Activated CD4-positive, alpha-beta T cell treated with anti-CD3 and anti-CD28 coated beads, Interleukin-2, amount 10 ng/mL, durations not matched to agents 24 days and 14 days (primary cell): Measurements from ENCODE around the gene MRPL36. TPM values are rescaled to one million over a fixed set of nuclear protein-coding genes. Genes with fewer than 3 reads are reported as not detected.
"Not testable (repeated sequence)": the region's sequence is repeated elsewhere in the genome, so short reads cannot be mapped to it uniquely, and the experiment has no call there.

Experiments used
- DNase-seq: peaks from one replicate; pipeline ENCODE4 v3.0.0; 2022
- H3K27ac Mint-ChIP-seq: one replicate; pipeline ENCODE4 v1.8.0; 2022; ENCODE audit warnings: mild to moderate bottlenecking, mixed read lengths
- H3K27me3 Mint-ChIP-seq: one replicate; pipeline ENCODE4 v1.8.0; 2022; ENCODE audit warnings: mixed read lengths
- H3K36me3 Mint-ChIP-seq: one replicate; pipeline ENCODE4 v1.8.0; 2022; ENCODE audit warnings: low read depth, mild to moderate bottlenecking, mixed read lengths
- H3K4me1 Mint-ChIP-seq: one replicate; pipeline ENCODE4 v1.8.0; 2021; ENCODE audit warnings: mixed read lengths
- H3K4me3 Mint-ChIP-seq: one replicate; pipeline ENCODE4 v1.8.0; 2022; ENCODE audit warnings: mild to moderate bottlenecking, moderate library complexity, mixed read lengths
- H3K9me3 Mint-ChIP-seq: one replicate; pipeline ENCODE4 v1.8.0; 2021; ENCODE audit warnings: mixed read lengths
- intact Hi-C: fragments of 100-400 bp; cut with micrococcal nuclease; formaldehyde crosslinking; loops from one replicate; pipeline ENCODE4 v1.15.1; 2023
- total RNA-seq: library from RNA; stranded (reverse); gene quantifications from 2 replicates; pipeline ENCODE4 v1.2.3, GENCODE V29; 2022

The MRPL36 gene
- total RNA-seq, 1 donor from 2014 or later = 107 TPM

DNA sequence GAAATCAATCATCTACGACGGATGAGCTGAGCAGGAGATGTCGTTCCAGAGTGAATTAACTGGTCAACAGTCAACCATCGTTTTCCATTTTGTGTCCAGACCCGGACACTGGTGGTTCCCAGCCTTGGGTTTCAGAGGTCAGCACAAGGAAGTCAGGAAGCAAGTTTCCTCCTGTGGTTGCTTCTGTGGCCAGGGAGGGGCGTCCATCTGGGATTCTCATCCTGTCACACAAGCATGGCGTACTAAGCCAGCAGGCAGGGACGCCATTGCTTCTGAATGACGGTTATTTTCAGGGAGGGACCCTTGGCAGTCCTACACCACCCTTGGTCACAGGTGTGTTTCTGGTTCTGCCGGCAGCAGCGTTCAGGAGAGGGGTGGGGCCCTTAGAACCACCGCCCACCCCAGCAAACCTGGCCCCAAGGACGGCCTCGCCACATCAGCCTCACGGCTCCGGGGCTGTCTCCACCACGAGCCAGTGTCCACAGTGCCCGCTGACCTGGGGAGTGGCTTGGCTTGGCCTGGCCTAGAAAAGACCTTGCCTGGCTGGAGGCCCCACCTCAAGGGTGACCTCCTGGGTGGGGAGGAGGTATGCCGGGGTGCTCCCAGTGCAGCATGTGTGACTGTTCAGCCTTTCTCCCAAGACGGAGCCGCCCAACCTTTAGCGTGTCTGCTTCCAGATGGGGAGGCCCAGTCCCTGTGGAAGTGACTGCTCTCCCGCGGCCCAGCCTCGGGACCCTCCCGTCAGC lies 26.8 kb upstream of the MRPL36 start:
- Mint-ChIP-seq H3K27ac (no peak overlapping the region), H3K27me3 (no peaks in the 10 kb centered on the region), H3K36me3 (peaks cover 7% of the 10 kb centered on the region), H3K4me3 (no peak overlapping the region), H3K9me3 (no peaks in the 10 kb centered on the region), H3K4me1 (no peaks in the 10 kb centered on the region)
- DNase-seq = no peak
- intact Hi-C loops = no loop called here

DNA sequence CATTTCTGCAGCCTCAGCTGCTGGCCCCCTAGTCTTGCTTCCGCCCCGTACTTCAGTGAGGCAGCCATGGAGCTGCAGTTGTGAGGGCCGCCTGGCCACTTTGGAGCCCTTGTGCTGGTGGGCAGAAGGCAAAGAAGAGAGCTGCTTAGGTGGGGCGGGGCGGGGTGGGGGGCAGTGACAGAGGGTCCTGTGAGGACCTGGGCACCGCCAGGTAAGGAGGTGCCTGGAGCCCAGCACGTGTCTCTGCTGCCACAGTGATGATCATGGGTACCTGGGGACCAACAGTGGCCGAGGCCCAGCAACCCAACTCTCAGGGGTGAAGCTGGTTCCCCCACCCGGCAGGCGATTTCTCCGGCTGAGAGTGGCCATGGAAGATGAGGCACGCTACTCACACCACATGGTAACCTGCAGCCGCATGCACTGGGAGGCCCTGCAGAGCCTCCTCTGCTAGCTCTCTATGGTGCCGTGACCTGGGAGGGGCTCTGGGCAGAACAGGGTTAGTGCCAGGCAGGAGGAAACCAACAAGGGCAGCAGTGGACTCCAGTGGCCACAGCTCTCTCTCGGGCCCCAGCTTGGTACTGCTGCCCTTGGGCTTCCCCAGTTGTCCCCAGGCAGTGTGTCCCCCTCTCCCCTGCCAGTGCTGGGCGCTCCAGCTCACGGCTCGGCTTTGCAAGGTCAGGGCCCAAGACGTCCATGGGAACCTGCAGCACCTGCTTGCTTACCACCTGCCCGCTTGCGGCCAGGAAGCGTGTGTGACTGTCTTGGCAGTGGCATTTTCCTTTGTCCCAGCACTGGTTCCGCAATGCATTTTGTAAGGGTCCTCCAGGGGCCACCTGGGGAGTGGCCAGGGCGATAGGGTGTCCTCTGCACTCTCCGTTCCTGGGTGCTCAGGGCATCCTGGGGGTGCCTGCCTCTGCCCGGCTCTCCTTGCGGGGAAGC lies 25.5 kb upstream of the MRPL36 start:
- intact Hi-C loops = no loop called here
- Mint-ChIP-seq H3K27ac (no peak overlapping the region), H3K4me1 (no peaks in the 10 kb centered on the region), H3K36me3 (peaks cover 14% of the 10 kb centered on the region), H3K9me3 (no peaks in the 10 kb centered on the region), H3K4me3 (no peak overlapping the region), H3K27me3 (no peaks in the 10 kb centered on the region)
- DNase-seq = no peak

DNA sequence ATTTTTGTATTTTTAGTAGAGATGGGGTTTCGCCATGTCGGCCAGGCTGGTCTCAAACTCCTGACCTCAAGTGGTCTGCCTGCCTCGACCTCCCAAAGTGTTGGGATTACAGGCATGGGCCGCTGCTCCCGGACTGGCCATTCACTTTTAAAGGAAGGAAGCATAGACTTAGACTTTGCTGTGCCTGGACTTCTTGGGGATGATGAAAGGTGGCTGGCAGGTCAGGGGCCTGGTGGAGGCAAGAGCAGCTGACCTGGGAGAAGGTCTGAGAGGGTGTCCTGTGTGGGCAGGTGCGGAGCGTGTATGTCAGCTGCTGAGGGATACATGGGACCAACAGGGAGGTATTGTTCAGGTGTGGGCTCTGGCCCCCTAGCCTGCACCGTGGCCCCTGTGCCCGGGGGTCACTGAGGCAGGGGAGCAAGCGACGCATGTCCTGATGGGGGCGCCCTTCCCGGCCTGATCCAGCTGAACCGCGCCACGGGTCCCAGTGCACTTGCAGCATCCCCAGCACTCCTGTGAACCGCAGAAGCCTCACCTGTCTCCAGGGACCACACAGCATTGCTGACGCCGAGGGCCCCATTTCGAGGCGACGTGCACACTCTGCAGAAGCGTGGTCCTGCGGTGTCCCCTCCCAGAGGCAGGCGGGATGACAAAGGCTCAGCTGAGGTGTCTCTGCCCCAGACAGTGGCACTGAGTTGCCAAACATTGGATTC lies 24.6 kb upstream of the MRPL36 start:
- H3K27me3 Mint-ChIP-seq = no peaks in the 10 kb centered on the region
- H3K4me1 Mint-ChIP-seq = no peaks in the 10 kb centered on the region
- intact Hi-C loops = no loop called here
- no peak overlapping the region for H3K27ac Mint-ChIP-seq
- DNase-seq = no peak
- H3K36me3 Mint-ChIP-seq = peaks cover 20% of the 10 kb centered on the region
- H3K4me3 Mint-ChIP-seq = no peak overlapping the region
- H3K9me3 Mint-ChIP-seq = no peaks in the 10 kb centered on the region

DNA sequence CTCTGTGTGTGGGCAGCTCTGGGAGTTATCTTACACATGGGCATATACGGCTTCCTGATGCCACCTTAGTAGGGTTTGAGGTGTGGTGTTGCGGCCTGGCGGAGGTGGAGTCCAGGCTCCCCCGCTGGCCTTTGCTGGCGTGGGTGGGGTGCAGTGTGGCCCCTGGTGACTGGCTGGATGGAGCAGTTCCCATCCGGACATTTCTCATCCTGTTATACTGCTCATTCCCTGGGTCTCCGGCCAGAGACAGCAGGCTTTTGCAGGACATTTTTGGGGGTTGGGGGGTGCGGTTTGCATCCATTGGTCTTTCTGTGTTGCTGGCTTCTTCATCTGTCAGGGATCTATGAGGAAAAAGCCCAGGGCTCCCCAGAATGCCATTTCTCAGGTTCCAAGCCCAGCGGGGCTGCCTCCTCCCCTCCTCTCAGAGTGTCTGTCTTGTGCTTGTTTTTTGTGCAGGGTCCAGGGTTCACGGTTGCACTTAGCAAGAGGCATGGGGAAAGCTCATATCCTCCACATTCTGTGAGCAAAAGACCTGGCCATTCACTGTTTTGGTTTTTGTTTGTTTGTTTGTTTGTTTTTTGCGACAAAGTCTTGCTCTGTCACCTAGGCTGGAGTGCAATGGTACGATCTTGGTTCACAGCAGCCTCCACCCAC lies 23.9 kb upstream of the MRPL36 start:
- H3K4me1 Mint-ChIP-seq = no peaks in the 10 kb centered on the region
- intact Hi-C loops = no loop called here
- H3K9me3 Mint-ChIP-seq = no peaks in the 10 kb centered on the region
- no peak overlapping the region for H3K4me3 Mint-ChIP-seq
- DNase-seq = no peak
- no peak overlapping the region for H3K27ac Mint-ChIP-seq
- peaks cover 26% of the 10 kb centered on the region for H3K36me3 Mint-ChIP-seq
- H3K27me3 Mint-ChIP-seq = no peaks in the 10 kb centered on the region

- H3K4me3 Mint-ChIP-seq = no peak overlapping the region
- H3K4me1 Mint-ChIP-seq = no peaks in the 10 kb centered on the region
- DNase-seq = no peak
- no peak overlapping the region for H3K27ac Mint-ChIP-seq
- peaks cover 38% of the 10 kb centered on the region for H3K36me3 Mint-ChIP-seq
- H3K9me3 Mint-ChIP-seq = no peaks in the 10 kb centered on the region
- H3K27me3 Mint-ChIP-seq = no peaks in the 10 kb centered on the region
- intact Hi-C loops = no loop called here
Observed at GRCh38 chr5:1821862-1822261, 22.2 kb upstream of the MRPL36 start.

DNA sequence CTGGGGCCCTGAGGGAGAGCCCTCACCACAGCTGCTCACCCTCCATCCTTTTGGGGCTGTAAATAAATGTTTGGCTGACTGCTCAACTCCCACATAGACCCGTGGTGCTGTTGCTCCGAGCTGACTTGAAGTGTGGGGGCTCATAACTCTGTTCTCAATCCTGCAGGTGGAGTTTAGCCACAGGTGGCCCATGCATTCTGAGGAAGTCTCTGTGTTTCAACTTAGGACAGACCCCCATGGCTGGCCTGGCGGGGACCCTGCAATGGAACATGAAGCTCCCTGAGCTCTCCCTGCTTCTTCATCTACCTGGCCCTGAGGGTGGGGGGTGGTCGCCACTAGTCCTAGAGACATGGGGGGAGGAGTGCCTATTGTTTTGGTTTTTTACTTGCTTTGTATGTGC lies 21.3 kb upstream of the MRPL36 start:
- intact Hi-C loops = no loop called here
- Mint-ChIP-seq H3K27me3 (no peaks in the 10 kb centered on the region), H3K4me1 (peaks cover 3% of the 10 kb centered on the region), H3K9me3 (no peaks in the 10 kb centered on the region), H3K36me3 (peaks cover 47% of the 10 kb centered on the region), H3K27ac (no peak overlapping the region), H3K4me3 (no peak overlapping the region)
- no peak for DNase-seq

DNA sequence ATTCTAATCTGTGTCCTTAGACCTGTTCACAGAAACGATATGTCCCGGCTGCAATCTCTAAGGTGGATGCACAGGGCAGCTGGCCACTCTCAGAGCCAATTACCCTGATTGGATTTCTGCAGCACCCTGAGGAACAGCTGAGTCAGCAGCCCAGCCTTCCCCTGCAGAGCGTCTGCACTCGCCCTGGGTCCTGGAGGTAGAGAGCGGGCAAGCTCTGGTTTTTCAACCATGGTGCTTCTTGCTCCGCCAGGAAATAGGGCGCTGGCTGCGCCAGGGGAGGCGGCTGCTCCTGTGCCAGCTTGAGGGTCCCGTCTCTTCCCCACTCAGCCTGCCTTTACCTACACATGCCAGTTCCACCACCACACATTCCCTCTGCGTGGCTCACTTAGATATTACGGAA lies 20.7 kb upstream of the MRPL36 start:
- peaks cover 3% of the 10 kb centered on the region for H3K4me1 Mint-ChIP-seq
- H3K9me3 Mint-ChIP-seq = no peaks in the 10 kb centered on the region
- H3K27me3 Mint-ChIP-seq = no peaks in the 10 kb centered on the region
- DNase-seq = no peak
- H3K4me3 Mint-ChIP-seq = no peak overlapping the region
- no peak overlapping the region for H3K27ac Mint-ChIP-seq
- peaks cover 51% of the 10 kb centered on the region for H3K36me3 Mint-ChIP-seq
- intact Hi-C loops = no loop called here

DNA sequence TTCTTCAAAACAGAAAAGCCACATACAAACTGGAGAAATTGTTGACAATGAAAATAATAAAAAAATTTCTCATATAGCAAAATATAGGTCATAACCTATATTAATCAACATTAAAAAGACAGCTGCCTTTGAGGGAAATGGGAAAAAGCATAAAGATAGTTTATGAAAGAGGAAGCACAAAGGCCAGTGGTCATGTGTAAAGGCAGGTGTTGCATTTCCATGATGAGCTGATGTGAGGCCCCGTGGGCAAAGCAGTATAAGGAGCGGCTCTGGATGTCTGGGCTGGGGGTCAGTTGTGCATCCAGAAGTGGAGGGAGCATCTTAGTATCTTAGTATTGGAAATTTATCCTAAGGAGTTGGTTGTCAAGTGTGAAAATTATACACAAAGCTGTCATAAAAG lies 19.8 kb upstream of the MRPL36 start:
- H3K4me3 Mint-ChIP-seq = no peak overlapping the region
- no peaks in the 10 kb centered on the region for H3K9me3 Mint-ChIP-seq
- H3K4me1 Mint-ChIP-seq = peaks cover 3% of the 10 kb centered on the region
- H3K27ac Mint-ChIP-seq = no peak overlapping the region
- H3K36me3 Mint-ChIP-seq = peaks cover 59% of the 10 kb centered on the region
- H3K27me3 Mint-ChIP-seq = no peaks in the 10 kb centered on the region
- DNase-seq = no peak
- intact Hi-C loops = no loop called here

- Mint-ChIP-seq H3K27me3 (no peaks in the 10 kb centered on the region), H3K4me1 (peaks cover 3% of the 10 kb centered on the region), H3K27ac (peak overlapping the region; percentile 15), H3K4me3 (no peak overlapping the region), H3K9me3 (no peaks in the 10 kb centered on the region), H3K36me3 (peaks cover 66% of the 10 kb centered on the region)
- DNase-seq = no peak
- intact Hi-C loops = no loop called here
Observed at GRCh38 chr5:1818784-1819183, 19.1 kb upstream of the MRPL36 start.

- H3K4me3 Mint-ChIP-seq = no peak overlapping the region
- no peaks in the 10 kb centered on the region for H3K9me3 Mint-ChIP-seq
- intact Hi-C loops = no loop called here
- H3K27me3 Mint-ChIP-seq = no peaks in the 10 kb centered on the region
- H3K27ac Mint-ChIP-seq = no peak overlapping the region
- H3K4me1 Mint-ChIP-seq = peaks cover 3% of the 10 kb centered on the region
- no peak for DNase-seq
- H3K36me3 Mint-ChIP-seq = peaks cover 69% of the 10 kb centered on the region
Observed at GRCh38 chr5:1817261-1818043, 17.8 kb upstream of the MRPL36 start.

- intact Hi-C loops, H3K4me1 Mint-ChIP-seq, H3K27ac Mint-ChIP-seq, H3K27me3 Mint-ChIP-seq, H3K9me3 Mint-ChIP-seq, DNase-seq, H3K4me3 Mint-ChIP-seq: not testable (repeated sequence)
- H3K36me3 Mint-ChIP-seq = peaks cover 69% of the 10 kb centered on the region
Observed at GRCh38 chr5:1816495-1817089, 17.0 kb upstream of the MRPL36 start.

GRCh38 chr5:1815881-1816292 lies 16.2 kb upstream of the MRPL36 start:
- H3K4me3 Mint-ChIP-seq = no peak overlapping the region
- peaks cover 66% of the 10 kb centered on the region for H3K36me3 Mint-ChIP-seq
- H3K4me1 Mint-ChIP-seq = peaks cover 3% of the 10 kb centered on the region
- DNase-seq = no peak
- H3K27me3 Mint-ChIP-seq = no peaks in the 10 kb centered on the region
- H3K9me3 Mint-ChIP-seq = no peaks in the 10 kb centered on the region
- no peak overlapping the region for H3K27ac Mint-ChIP-seq
- intact Hi-C loops = no loop called here
